Prostate gland (tissue), 2 donors: ENCODE data around the gene GOLGA2.

ENCODE experiments used
- CTCF ChIP-seq, 4 experiments: fragments of 200-600 bp in 2 of 4; fragments of 450-650 bp in 2 of 4; sonication (generic) in 2 of 4; IDR thresholded peaks; 1 replicate in 3 of 4; 2 replicates in 1 of 4; pipeline ENCODE4 v1.5.1; 2016 to 2019; ENCODE audit warnings: antibody characterized with exemption in 4 of 4, mild to moderate bottlenecking in 2 of 4, moderate library complexity in 2 of 4
- POLR2AphosphoS5 ChIP-seq: sonication (generic); formaldehyde crosslinking; IDR thresholded peaks from one replicate; pipeline ENCODE4 v1.6.1; 2017; ENCODE audit warnings: antibody characterized with exemption

GRCh38 chr9:128231638-128232527 is 43.9 kb downstream of the GOLGA2 start:
- TF ChIP-seq POLR2AphosphoS5 (no peak), CTCF (IDR thresholded peaks at IDR 0.05) (no peak)
